ENCODE data around the gene GAK. TPM values are rescaled to one million over a fixed set of nuclear protein-coding genes. Genes with fewer than 3 reads are reported as not detected.

Gene GAK
- total RNA-seq, 4 donors from 2014 or later: 64.8 to 73.9 (median 70.6) TPM

- TF ChIP-seq POLR2AphosphoS5 (IDR thresholded peaks at IDR 0.05) (no peak), POLR2A (IDR thresholded peaks at IDR 0.05; ENCODE audit: low read depth) (no peak), EP300 (IDR thresholded peaks at IDR 0.05) (no peak), CTCF (IDR thresholded peaks at IDR 0.05) (no peak)
- peaks cover 3 to 96% (median 40%) of the 10 kb centered on the region in 4 donors for H3K27me3 ChIP-seq
- H3K4me1 ChIP-seq: peaks cover 17 to 27% (median 24%) of the 10 kb centered on the region in 4 donors
- intact Hi-C loops (cut with DNase I): no loop called here
- no peaks in the 10 kb centered on the region for H3K36me3 ChIP-seq
- no peak overlapping the region for H3K27ac ChIP-seq (replicated peaks in 1 of 4)
- DNase-seq (ENCODE audit: extremely low spot score): no peak
- 56% methylated on average over 15 of the region's 24 CpGs for WGBS
- no peak overlapping the region for H3K4me3 ChIP-seq
- H3K9me3 ChIP-seq: peaks cover 0 to 6% (median 5%) of the 10 kb centered on the region in 4 donors
These were observed 108.2 kb downstream of the GAK start for GRCh38 chr4:823761-824460.

- WGBS: 100% methylated on average over 2 of the region's 21 CpGs
- peaks cover 3 to 96% (median 37%) of the 10 kb centered on the region in 4 donors for H3K27me3 ChIP-seq
These were observed 108.8 kb downstream of the GAK start for GRCh38 chr4:823176-823760.

DNA sequence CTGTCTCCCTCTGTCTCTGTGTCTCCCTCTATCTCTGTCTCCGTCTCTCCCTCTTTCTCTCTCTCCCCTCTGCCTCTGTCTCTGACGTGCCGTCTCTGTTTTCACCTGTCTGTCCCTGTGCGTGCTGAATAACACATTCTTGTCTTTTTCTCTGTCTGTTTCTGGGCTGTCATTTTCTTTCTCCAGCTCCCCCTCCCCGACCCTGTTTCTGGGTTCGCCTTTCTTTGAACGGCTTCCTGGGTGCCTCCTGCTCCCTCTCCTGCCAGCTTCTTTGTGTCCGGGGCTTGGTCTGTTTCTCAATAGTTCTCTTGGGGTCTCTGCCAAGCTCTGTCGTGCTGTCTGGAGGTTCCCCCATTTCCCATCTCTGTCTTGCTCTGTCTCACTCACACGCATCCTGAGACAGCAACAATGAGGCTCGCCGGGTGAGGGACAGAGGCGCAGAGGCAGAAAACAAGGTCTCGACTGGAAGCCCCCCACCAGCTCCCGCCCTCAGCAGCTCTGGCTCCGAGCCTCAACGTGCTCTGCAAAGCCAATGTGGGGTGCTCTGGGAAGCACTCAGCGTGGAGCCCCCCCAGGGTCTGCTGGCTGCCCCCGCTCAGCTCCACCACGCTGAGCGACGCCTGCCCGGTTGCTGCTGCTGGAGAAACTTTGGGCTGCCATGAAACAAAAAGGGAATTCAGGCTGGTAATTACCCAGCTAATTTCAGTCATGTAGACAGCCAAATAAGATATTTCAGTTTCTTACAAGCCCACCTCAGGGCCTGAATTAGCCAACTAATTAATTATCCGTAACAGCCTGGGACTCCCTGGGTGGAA lies 109.5 kb downstream of the GAK start:
- Histone ChIP-seq H3K4me1 (peaks cover 17 to 27% (median 24%) of the 10 kb centered on the region in 4 donors), H3K27ac (replicated peaks in 1 of 4) (no peak overlapping the region), H3K4me3 (no peak overlapping the region), H3K36me3 (no peaks in the 10 kb centered on the region), H3K27me3 (peaks cover 3 to 96% (median 37%) of the 10 kb centered on the region in 4 donors), H3K9me3 (peaks cover 0 to 6% (median 5%) of the 10 kb centered on the region in 4 donors)
- intact Hi-C loops (cut with DNase I): no loop called here
- no peak for TF ChIP-seq POLR2AphosphoS5 (IDR thresholded peaks at IDR 0.05)
- no peak for TF ChIP-seq POLR2A (IDR thresholded peaks at IDR 0.05; ENCODE audit: low read depth)
- TF ChIP-seq EP300 (IDR thresholded peaks at IDR 0.05): no peak
- TF ChIP-seq CTCF (IDR thresholded peaks at IDR 0.05): no peak
- WGBS: 57% methylated on average over 17 of the region's 24 CpGs
- DNase-seq (ENCODE audit: extremely low spot score): no peak

More at GRCh38 chr4:823176-823760, 108.8 kb downstream of the GAK start:
- no peak for DNase-seq (ENCODE audit: extremely low spot score)
- intact Hi-C loops (cut with DNase I): no loop called here
- Histone ChIP-seq H3K36me3 (no peaks in the 10 kb centered on the region), H3K27ac (replicated peaks in 1 of 4) (no peak overlapping the region), H3K9me3 (peaks cover 0 to 6% (median 5%) of the 10 kb centered on the region in 4 donors), H3K4me3 (no peak overlapping the region), H3K4me1 (peaks cover 17 to 27% (median 24%) of the 10 kb centered on the region in 4 donors)
- TF ChIP-seq POLR2A (IDR thresholded peaks at IDR 0.05; ENCODE audit: low read depth): no peak
- no peak for TF ChIP-seq POLR2AphosphoS5 (IDR thresholded peaks at IDR 0.05)
- TF ChIP-seq CTCF (IDR thresholded peaks at IDR 0.05): no peak
- TF ChIP-seq EP300 (IDR thresholded peaks at IDR 0.05): no peak

DNA sequence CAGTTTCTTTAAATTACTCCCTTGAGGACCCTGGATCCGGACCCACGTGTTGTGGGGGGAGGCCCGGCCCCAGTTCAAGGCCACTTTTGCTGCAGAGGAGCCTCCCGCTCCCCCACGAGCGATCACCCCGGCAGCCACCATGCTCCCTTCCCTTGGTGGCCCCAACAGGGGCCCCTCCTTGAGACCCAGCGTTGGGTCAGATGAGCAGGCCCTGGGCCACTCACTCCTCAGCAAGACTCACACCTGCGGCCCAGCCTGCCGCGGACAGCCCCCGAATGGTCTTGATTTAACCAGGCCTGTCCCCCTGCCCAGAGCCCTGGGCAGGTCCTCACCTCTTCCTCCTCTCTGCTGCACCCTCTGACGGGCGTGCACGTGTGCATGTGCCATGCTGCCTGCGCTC lies 110.5 kb downstream of the GAK start:
- WGBS: 73% methylated on average over 11 of the region's 16 CpGs
- Histone ChIP-seq H3K4me1 (peaks cover 12 to 19% (median 17%) of the 10 kb centered on the region in 4 donors), H3K9me3 (peaks cover 0 to 6% (median 5%) of the 10 kb centered on the region in 4 donors), H3K4me3 (no peak overlapping the region), H3K27ac (replicated peaks in 1 of 4) (no peak overlapping the region), H3K27me3 (peaks cover 3 to 93% (median 28%) of the 10 kb centered on the region in 4 donors), H3K36me3 (no peaks in the 10 kb centered on the region)
- intact Hi-C loops (cut with DNase I): no loop called here
- TF ChIP-seq POLR2A (IDR thresholded peaks at IDR 0.05; ENCODE audit: low read depth) (no peak), CTCF (IDR thresholded peaks at IDR 0.05) (no peak), EP300 (IDR thresholded peaks at IDR 0.05) (no peak), POLR2AphosphoS5 (IDR thresholded peaks at IDR 0.05) (no peak)
- no peak for DNase-seq (ENCODE audit: extremely low spot score)

All from esophagus muscularis mucosa (tissue), 4 donors.